Germinal center (tissue), 1 donor: ENCODE measurements around the gene MICALL2.

Experiments
- DNase-seq: peaks from one replicate; pipeline ENCODE4 v3.0.0; 2012; ENCODE audit warnings: mixed read lengths, low spot score

The MICALL2 gene

DNA sequence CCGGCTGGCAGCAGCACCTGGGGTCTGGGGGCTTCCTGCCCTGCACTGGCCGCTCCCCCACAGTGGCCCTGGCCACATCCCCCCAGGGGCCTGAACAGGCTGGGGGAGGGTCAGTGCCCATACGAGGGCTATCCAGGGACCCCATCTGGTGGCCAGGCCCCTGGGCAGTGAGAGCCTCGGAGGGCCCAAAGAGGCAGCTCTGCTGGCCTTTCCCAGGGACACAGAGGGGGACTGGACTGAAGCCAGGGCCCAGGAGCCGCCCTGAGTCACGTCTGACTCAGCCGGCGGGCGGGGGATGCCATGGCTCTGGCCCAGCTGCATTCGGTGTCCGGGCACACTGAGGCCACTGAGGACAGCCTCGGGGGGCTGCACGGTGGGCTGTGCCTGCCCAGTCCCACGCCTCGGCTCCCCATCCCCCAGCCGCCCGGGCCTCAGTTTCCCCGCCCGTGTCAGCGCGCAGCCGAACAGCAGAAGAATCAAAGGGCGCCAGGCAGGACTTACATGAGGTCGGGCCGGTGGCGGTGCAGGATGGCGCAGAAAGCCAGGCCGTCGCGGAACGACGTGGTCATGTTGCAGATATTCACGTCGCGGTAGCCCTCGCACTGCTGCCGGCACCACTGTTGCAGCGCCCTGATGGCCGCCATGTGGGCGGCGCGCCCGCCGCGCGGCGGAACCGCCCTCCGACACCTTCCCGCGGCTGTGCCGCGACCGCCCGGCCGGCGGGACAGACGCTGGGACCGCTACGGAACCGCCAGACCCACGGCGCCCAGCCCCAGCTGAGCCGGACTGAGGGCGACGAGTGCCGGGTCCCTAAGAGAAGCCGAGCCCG lies at the start of gene MICALL2:
TSS of gene MICALL2 (minus strand) at position 788 of the 829 bp plus-strand sequence. CDS start at position 644, 144 bp downstream.
- no peak for DNase-seq

GRCh38 chr7:1508277-1508758 lies 49.0 kb upstream of the MICALL2 start:
- DNase-seq: no peak

GRCh38 chr7:1505731-1506550 lies 46.7 kb upstream of the MICALL2 start:
- peak; percentile 41 for DNase-seq

DNA sequence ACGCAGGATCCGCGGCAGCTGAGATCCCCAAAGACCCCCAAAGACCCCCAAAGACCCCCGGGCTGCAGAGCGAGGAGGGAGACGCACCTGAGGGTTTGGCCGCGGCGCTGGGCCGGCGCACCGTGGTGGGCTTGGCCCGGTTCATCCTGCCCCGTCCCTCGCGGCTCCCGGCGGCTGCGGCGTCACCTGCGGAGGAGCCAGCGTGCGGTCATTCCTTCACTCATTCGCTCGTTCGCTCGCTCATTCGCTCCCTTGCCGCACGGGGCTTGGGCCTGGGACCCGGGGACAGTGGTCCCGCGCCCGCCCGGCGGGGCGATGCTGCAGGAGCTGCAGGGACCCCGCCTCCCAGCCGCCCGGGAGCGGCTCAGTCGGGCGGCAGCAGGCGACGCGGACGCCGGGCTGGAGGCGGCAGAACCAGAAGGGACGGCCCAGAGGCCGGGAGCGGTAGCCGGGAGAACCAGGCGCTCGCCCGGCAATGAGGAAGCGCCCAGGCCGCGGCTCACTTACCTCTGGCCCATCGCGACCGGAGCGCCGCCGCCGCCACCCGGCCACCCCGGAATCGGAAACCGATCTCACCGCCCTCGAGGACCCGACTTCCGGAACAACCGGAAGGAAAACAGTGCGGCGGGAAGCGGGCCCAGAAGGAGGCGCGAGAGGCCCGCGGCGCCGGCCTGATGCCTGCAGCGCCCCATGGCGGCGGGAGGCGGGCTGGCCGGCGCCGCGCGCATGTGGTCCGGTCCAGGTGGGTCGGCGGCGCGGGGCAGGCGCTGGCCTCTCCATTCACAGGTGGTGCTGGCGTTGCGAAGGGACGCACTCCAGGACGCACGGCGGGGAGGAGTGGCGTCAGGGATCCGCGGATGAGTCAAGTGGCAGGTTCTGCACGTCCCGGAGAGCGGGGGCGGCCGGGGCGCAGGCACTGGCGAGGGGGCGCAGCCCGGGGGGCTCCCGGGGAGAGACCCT lies 44.8 kb upstream of the MICALL2 start, which contains the start of gene INTS1:
TSS of gene INTS1 (minus strand) at position 574 of the 960 bp plus-strand sequence. CDS start at position 145, 429 bp downstream.
- peak; percentile 90 for DNase-seq

GRCh38 chr7:1503390-1503789 lies 44.1 kb upstream of the MICALL2 start:
- no peak for DNase-seq

- DNase-seq: no peak
These were observed 43.6 kb upstream of the MICALL2 start for GRCh38 chr7:1502845-1503244.

DNA sequence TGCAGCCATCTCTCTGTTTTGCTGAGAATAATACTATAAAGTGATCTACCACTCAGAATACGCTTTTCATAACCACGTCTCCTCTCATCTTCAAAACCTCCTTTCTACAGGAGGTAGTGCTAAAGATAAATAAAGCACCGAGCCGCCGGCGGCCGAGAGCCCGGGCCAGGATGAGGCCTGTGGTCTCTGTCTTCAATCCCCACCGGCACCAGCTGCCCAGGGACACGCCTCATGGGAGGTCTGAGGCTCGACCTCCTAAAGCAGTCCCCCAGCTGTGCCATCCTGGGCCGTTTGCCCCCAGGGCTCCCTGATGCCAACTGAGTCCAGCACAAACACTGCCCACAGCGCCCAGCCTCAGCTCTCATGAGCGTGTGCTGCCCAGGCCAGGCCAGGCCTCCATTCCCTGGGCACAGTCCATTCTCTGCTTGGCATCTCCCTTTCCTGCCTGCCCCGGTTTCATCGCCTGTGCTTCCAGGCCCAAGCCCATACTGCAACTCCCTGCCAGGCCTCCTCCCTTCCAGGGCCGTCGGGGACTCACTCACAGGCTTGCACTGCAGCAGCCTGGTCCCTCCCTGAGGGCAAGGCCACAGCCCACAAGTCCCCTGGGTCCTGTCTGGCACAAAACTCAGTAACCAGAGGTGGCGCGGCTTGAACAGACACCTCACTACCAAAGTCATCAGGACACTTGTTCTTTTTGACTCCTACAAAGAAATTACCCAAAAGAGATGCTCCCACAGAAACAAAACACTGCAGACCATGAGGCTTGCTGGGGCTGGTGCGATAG lies 42.4 kb upstream of the MICALL2 start:
- no peak for DNase-seq

DNA sequence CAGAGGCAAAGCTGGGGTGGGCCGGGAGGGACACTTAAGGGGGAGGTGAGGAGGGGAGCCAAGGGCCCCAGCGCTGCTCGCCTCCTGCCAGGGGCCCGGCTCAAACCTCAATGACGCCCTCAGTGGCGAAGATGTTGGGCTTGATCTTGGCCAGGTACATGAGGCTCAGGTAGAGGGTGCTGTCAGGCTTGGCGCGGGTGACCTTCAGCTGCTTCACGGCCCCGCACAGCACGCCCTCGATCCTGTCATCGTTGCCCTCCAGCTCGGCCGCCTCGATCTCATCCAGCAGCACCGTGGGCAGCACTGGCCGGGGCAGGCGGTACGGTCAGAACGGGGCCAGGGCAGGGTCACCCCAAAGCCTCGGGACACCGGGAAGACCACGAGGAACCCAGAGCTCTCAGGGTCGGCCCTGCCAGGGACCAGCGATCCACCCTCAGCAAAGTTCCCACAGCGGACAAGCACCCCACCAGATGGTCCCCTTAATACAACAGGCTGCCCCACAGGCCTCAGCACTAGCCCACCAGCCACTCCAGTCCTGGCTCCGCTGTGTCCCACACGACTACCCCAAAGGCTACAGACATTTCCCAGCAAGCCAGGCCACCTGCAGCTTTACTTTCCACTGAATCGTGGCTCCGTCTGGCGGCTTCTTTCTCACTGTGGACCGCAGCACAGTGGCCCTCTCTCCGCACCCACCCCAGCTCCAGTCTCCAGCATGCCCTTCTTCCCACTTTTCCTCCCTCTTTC lies 41.0 kb upstream of the MICALL2 start:
- DNase-seq: no peak

DNA sequence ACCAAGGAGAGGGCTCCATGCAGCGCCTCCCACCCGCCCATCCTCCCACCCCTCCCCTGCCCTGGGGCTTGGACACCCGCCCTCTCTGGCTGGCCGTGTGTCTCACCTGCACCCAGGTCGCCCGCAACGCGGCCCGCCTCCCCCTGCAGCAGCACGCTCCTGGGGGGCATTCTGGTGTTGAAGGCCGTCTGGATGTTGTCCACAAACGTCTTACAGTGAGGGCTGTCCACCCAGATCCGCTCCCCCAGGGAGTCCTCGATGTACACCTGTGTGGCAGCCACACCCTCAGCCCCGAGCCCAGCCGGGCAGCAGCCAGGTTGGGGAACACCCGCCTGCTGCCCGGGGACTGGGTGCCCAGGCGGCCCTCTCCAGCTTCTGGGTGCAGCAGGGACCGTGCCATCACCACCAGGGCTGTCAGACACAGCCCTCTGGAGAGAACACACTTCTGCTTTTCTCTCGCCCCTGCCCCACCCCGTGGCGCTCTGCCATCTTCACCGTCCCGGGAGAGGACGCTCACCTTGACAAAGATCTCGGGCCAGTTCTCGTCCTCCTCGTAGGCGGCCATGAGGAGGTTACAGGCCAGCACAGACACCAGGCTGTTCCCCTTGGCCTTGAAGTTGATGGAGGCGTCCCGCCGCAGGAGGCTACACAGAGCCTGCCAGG lies 40.2 kb upstream of the MICALL2 start:
- no peak for DNase-seq

DNA sequence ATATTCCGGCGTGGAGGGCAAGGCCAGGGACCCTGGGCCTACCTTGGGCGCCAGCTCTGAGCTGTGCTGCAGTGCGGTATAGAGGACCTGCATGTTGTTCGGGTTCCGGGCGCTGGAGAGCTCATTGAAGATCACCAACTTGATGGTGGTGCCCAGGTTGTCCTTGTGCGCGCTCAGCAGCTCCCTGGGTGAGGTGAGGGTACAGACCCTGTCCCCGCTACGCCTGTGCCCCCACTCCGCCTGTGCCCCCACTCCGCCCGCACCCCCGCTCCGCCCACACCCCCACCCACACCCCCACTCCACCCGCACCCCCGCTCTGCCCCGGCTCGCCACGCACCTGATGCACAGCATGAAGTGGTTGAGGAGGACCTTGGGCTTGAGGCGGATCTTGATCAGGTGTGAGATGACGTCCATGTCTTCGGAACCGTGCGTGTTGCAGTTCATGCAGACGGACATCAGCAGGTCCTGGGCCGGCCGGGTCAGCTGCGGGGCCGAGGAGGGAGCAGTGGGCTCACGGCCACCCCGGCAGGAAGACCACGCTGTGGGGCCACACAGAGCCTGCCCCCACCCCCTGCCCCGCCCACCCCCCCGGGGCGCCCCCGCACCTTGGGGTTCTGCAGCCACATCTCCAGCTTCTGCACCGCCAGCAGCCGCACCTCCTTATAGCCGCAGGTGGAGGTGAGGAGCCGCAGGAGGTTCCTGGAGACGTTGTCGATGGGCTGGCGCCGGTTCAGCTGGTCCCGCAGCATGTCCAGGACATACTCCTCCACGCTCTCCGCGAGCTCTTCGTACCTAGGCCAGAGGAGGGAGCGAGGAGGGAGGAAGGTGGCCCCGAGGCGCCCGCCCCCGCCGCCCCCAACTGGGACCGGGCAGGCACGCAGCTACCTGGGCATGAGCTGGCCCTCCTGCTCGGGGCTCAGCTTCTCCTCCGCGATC lies 39.4 kb upstream of the MICALL2 start:
- no peak for DNase-seq

- DNase-seq: no peak
These were observed 38.1 kb upstream of the MICALL2 start for GRCh38 chr7:1497293-1497927.

DNA sequence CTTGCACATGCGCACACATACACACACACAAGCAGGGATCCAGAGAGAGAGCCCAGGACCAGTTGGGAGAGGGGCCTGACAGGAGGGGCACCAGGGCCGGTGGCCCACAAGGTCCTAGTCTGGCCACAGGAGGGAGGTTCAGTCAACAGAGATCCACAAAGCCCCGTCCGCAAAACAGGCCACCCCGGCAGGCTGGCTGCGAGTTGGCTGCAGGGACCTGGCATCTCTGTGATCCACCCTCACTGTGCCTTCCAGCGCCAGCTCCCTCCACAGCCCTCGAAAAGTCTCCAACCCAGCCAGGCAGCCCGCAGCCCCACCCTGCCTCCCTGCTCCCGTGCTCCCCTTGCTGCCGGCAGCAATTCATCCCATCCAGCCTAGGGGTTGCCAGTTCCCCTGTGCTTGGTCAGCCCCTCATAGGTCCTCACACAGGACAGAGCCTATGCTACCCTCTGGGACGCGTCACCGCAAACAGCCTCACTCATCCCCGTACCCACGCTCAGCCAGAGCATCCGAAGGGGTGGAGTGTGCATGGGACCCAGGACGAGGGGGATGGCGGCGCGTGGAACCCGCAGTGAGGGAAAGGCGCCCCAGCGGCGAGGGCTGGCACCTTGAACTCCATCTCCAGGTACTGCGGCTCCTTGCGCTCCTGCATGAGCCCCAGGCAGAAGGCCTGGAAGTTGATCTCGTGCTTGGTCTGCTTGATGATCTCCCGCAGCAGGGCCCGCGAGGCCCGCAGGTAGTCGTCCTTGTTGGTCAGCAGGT lies 37.4 kb upstream of the MICALL2 start:
- DNase-seq: no peak

DNA sequence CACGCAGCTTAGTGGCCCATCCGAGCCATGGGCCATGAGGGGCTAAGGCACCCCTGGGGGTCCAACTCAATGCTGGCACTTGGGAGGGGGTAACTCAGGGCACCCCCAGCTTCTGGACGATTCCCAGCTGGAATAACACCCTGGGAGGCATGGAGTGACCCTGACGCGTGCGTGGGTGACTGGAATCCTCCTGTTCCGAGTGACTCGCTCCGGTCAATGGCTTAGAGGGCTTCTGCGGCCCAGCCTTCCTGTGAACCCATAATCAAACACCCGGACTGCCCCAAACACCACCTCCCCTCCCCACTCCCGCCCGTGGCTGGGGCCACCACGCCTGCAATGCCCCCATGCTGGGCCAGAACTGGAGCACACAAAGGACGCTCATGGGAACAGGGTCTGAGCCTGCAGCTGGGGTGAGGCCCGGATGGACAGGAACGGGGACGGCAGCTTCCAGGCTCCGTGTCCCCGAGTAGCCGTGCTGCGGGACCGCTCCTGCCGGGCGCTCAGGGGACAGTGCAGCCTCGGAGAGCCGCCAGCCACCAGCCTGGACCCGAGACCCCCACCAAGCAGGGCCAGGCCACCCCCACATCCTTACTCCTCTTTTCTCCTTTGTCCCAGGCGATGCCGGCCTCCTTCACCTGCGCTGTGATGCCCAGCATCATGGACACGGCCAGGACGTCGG lies 36.4 kb upstream of the MICALL2 start:
- DNase-seq: no peak

DNA sequence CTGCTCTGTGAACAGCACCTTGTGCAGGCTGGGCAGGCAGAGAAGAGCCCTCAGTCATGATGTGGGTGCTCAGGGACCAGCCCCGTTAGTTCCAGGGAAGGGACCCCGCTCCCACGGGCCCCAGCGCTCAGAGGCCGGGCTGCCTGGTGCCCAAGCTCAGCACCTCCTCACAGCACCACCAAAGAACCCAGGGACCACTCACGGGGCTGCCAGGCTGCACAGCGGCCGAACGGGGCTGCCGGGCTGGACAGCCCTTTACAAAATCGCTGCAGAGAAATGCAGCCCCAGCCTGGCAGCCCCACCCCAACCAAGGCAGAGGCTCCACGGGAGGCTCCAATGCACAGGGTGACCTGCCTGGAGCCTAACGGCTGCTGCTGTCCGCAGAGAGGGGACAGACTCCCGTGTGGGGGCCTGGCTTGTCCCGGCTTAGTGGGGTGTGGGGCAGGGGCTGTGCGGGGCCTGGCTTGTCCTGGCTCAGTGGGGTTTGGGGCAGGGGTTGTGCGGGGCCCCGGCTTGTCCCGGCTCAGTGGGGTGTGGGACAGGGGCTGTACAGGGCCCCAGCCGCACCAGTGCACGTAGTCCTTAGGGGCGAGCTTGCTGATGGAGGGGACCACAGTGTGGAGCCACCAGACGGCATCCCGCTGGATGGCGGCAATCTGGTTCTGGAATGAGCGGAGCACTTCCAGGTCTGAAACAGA lies 35.7 kb upstream of the MICALL2 start:
- no peak for DNase-seq

- DNase-seq: no peak
These were observed 35.2 kb upstream of the MICALL2 start for GRCh38 chr7:1494447-1494846.

DNA sequence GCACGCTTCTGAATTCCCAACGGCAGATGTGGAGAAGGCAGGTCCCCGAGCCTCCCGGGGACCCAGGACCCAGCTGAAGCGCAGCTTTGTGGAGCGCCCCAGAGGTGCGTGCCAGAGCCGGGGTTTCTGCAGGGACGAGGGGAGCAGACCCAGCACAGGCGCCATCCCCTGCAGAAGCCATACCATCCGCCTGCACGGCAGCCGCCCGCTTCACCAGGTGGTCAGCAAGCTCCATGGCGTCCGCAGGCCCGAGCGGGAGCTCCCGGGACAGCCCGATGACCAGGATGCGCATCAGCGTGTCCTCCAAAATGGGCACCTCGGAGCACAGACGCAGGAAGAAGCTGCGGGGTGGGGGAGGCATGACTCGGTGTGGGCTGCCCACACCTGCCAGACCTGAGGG lies 34.3 kb upstream of the MICALL2 start:
- DNase-seq: no peak
